ENCODE data around the gene SPEM3. TPM values are rescaled to one million over a fixed set of nuclear protein-coding genes. Genes with fewer than 3 reads are reported as not detected.

SPEM3 gene
- polyA plus RNA-seq, 2 of the 4 experiments (the other 2 are of a cell fraction) = not detected

DNA sequence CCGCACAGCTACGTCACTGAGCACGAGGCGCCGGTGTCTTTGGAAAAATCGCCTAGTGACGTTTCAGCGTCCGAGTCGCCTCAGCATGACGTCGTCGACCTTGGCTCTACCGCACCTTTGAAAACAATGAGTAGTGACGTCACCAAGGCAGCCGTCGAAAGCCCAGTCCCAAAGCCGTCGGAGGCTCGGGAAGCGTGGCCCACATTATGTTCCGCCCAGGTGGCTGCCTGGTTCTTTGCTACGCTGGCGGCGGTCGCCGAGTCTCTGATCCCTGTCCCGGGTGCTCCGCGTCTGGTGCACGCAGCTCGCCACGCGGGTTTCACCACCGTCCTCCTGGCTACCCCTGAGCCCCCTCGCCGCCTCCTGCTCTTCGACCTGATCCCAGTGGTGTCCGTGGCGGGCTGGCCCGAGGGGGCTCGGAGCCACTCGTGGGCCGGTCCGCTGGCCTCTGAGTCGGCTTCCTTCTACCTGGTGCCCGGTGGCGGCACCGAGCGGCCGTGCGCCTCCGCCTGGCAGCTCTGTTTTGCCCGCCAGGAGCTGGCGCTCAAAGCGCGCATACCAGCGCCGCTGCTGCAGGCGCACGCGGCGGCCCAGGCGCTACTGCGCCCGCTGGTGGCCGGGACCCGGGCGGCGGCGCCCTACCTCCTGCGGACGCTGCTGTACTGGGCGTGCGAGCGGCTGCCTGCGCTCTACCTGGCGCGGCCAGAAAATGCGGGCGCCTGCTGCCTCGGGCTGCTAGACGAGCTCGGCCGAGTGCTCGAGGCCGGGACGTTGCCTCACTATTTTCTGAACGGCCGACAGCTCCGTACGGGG lies 8.1 kb downstream of the SPEM3 start:
- Histone ChIP-seq H3K4me1 (peaks cover 31% of the 10 kb centered on the region), H3K27ac (peak overlapping the region; percentile 52 to 85), H3K4me3 (peak overlapping the region; percentile 55), H3K9me3 (no peaks in the 10 kb centered on the region), H3K4me2 (peak overlapping the region; percentile 86)
- CTCF ChIA-PET = interaction anchor here (0.6 to 17.0 kb wide), 70 partner anchors 11 to 483 kb away, joined by 3 to 342 read pairs (median 6); partner anchors contain the start of genes CHRNB1, KCTD11, NLGN2 and PLSCR3
- whole genome bisulfite sequencing (ENCODE audit: missing lambda C conversion rate) = 30% methylated on average over 36 of the region's 92 CpGs
- DNase-seq (ENCODE audit: low read depth in 1 of 2, low spot score in 1 of 2) (peak; percentile 87 to 92), ATAC-seq (peak; percentile 70 to 86), FAIRE-seq (peak; percentile 68)
- POLR2A ChIA-PET = interaction anchor here (0.6 to 3.0 kb wide), 12 partner anchors 18 to 251 kb away, joined by 3 to 31 read pairs (median 4); partner anchors contain the start of genes PLSCR3, POLR2A, SLC35G6 and TMEM256
- TF ChIP-seq SMC3 (IDR thresholded peaks at IDR 0.05) = peak; percentile 98
- TF ChIP-seq, protein P1, sequence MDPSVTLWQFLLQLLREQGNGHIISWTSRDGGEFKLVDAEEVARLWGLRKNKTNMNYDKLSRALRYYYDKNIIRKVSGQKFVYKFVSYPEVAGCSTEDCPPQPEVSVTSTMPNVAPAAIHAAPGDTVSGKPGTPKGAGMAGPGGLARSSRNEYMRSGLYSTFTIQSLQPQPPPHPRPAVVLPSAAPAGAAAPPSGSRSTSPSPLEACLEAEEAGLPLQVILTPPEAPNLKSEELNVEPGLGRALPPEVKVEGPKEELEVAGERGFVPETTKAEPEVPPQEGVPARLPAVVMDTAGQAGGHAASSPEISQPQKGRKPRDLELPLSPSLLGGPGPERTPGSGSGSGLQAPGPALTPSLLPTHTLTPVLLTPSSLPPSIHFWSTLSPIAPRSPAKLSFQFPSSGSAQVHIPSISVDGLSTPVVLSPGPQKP (IDR thresholded peaks at IDR 0.05; ENCODE audit: low read depth, low read length) = no peak
- TF ChIP-seq EP300 (IDR thresholded peaks at IDR 0.05) = no peak
- TF ChIP-seq HOXB13 (CRISPR knock-in tag; IDR thresholded peaks at IDR 0.05; ENCODE audit: low read depth) = no peak
- TF ChIP-seq, protein P2, sequence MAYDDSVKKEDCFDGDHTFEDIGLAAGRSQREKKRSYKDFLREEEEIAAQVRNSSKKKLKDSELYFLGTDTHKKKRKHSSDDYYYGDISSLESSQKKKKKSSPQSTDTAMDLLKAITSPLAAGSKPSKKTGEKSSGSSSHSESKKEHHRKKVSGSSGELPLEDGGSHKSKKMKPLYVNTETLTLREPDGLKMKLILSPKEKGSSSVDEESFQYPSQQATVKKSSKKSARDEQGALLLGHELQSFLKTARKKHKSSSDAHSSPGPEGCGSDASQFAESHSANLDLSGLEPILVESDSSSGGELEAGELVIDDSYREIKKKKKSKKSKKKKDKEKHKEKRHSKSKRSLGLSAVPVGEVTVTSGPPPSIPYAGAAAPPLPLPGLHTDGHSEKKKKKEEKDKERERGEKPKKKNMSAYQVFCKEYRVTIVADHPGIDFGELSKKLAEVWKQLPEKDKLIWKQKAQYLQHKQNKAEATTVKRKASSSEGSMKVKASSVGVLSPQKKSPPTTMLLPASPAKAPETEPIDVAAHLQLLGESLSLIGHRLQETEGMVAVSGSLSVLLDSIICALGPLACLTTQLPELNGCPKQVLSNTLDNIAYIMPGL (CRISPR knock-in tag; IDR thresholded peaks at IDR 0.05; ENCODE audit: borderline replicate concordance) = no peak
- TF ChIP-seq ZSCAN20 (CRISPR knock-in tag; IDR thresholded peaks at IDR 0.05) = no peak
- peak; percentile 100 for TF ChIP-seq MYC (IDR thresholded peaks at IDR 0.05; ENCODE audit: borderline replicate concordance, low read length)
- no peak for TF ChIP-seq GATA3 (IDR thresholded peaks at IDR 0.05; ENCODE audit: borderline replicate concordance)
- TF ChIP-seq HOXB5 (CRISPR knock-in tag; IDR thresholded peaks at IDR 0.05) = no peak
- TF ChIP-seq RAD21 (conservative IDR thresholded peaks at IDR 0.05 in 1 of 2, IDR thresholded peaks at IDR 0.05 in 1 of 2) = peak; percentile 75 to 95
- no peak for TF ChIP-seq TP53 (CRISPR knock-in tag; IDR thresholded peaks at IDR 0.05)
- no peak; the same call in 1 of the 2 replicates for TF ChIP-seq RNF2 (IDR thresholded peaks at IDR 0.05; ENCODE audit: borderline replicate concordance, low read depth)
- TF ChIP-seq TFCP2L1 (CRISPR knock-in tag; IDR thresholded peaks at IDR 0.05) = no peak; the same call in 1 of the 2 replicates
- no peak for TF ChIP-seq HOXA7 (CRISPR knock-in tag; IDR thresholded peaks at IDR 0.05)
- no peak for TF ChIP-seq PHF8 (IDR thresholded peaks at IDR 0.05; ENCODE audit: borderline replicate concordance, low read depth)
- no peak for TF ChIP-seq RFX5 (IDR thresholded peaks at IDR 0.05)
- TF ChIP-seq, protein P3, sequence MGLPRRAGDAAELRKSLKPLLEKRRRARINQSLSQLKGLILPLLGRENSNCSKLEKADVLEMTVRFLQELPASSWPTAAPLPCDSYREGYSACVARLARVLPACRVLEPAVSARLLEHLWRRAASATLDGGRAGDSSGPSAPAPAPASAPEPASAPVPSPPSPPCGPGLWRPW (IDR thresholded peaks at IDR 0.05) = no peak
- no peak for TF ChIP-seq FOSB (CRISPR knock-in tag; IDR thresholded peaks at IDR 0.05)
- TF ChIP-seq BHLHE40 (IDR thresholded peaks at IDR 0.05; ENCODE audit: low read depth, low read length) = no peak; the same call in 1 of the 2 replicates
- TF ChIP-seq, protein P4, sequence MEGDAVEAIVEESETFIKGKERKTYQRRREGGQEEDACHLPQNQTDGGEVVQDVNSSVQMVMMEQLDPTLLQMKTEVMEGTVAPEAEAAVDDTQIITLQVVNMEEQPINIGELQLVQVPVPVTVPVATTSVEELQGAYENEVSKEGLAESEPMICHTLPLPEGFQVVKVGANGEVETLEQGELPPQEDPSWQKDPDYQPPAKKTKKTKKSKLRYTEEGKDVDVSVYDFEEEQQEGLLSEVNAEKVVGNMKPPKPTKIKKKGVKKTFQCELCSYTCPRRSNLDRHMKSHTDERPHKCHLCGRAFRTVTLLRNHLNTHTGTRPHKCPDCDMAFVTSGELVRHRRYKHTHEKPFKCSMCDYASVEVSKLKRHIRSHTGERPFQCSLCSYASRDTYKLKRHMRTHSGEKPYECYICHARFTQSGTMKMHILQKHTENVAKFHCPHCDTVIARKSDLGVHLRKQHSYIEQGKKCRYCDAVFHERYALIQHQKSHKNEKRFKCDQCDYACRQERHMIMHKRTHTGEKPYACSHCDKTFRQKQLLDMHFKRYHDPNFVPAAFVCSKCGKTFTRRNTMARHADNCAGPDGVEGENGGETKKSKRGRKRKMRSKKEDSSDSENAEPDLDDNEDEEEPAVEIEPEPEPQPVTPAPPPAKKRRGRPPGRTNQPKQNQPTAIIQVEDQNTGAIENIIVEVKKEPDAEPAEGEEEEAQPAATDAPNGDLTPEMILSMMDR (IDR thresholded peaks at IDR 0.05) = peak; percentile 99
- TF ChIP-seq JUN (IDR thresholded peaks at IDR 0.05) = peak in 1 of 2 experiments; percentile 75; a peak in 2 of 5 replicates
- no peak for TF ChIP-seq EHMT2 (IDR thresholded peaks at IDR 0.05; ENCODE audit: low read depth)
- TF ChIP-seq ESRRA (IDR thresholded peaks at IDR 0.05; ENCODE audit: borderline replicate concordance, low read length) = no peak
- no peak for TF ChIP-seq NFE2L2 (conservative IDR thresholded peaks at IDR 0.05; ENCODE audit: low read length)
- TF ChIP-seq ZC3H11A (IDR thresholded peaks at IDR 0.05) = no peak
- TF ChIP-seq RCOR1 (IDR thresholded peaks at IDR 0.05; ENCODE audit: low read depth, low read length) = no peak
- TF ChIP-seq, protein P5, sequence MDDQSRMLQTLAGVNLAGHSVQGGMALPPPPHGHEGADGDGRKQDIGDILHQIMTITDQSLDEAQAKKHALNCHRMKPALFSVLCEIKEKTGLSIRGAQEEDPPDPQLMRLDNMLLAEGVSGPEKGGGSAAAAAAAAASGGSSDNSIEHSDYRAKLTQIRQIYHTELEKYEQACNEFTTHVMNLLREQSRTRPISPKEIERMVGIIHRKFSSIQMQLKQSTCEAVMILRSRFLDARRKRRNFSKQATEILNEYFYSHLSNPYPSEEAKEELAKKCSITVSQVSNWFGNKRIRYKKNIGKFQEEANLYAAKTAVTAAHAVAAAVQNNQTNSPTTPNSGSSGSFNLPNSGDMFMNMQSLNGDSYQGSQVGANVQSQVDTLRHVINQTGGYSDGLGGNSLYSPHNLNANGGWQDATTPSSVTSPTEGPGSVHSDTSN (IDR thresholded peaks at IDR 0.05) = no peak; the same call in 1 of the 2 replicates
- TF ChIP-seq POLR2A (IDR thresholded peaks at IDR 0.05; ENCODE audit: low read length) = no peak
- TF ChIP-seq, protein P6, sequence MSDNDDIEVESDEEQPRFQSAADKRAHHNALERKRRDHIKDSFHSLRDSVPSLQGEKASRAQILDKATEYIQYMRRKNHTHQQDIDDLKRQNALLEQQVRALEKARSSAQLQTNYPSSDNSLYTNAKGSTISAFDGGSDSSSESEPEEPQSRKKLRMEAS (IDR thresholded peaks at IDR 0.05) = peak; percentile 96
- TF ChIP-seq KDM5A (IDR thresholded peaks at IDR 0.05) = no peak
- TF ChIP-seq POLR2AphosphoS2 (conservative IDR thresholded peaks at IDR 0.05; ENCODE audit: low read length) = no peak
- TF ChIP-seq, protein P7, sequence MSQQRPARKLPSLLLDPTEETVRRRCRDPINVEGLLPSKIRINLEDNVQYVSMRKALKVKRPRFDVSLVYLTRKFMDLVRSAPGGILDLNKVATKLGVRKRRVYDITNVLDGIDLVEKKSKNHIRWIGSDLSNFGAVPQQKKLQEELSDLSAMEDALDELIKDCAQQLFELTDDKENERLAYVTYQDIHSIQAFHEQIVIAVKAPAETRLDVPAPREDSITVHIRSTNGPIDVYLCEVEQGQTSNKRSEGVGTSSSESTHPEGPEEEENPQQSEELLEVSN (IDR thresholded peaks at IDR 0.05; ENCODE audit: borderline replicate concordance, low read depth) = peak; percentile 83
- TF ChIP-seq ZFP36 (IDR thresholded peaks at IDR 0.05; ENCODE audit: borderline replicate concordance, partially characterized antibody) = no peak
- TF ChIP-seq JUNB (IDR thresholded peaks at IDR 0.05) = no peak

Data from A549 (cell line).